Central memory CD8-positive, alpha-beta T cell (primary cell): ENCODE results near the gene ZCCHC7.
"Not testable (repeated sequence)": the region's sequence is repeated elsewhere in the genome, so short reads cannot be mapped to it uniquely, and the experiment has no call there.

Experiments used
- ATAC-seq: fragments of 150-1000 bp; cut with Tn5 transposase; replicated peaks from 2 replicates; pipeline ENCODE4 v1.10.0; 2022; ENCODE audit warnings: mild to moderate bottlenecking, moderate FRiP score, moderate number of reproducible peaks; ENCODE audit not compliant: poor library complexity, severe bottlenecking; ENCODE audit errors: extremely low read depth
- DNase-seq, 2 donors: peaks; one replicate each; pipeline ENCODE4 v3.0.0; 2021; ENCODE audit warnings: low spot score in 2 of 2
- H3K27ac Mint-ChIP-seq: one replicate; pipeline ENCODE4 v1.8.0; 2022; ENCODE audit warnings: low read depth, mild to moderate bottlenecking, moderate library complexity, mixed read lengths
- H3K27me3 Mint-ChIP-seq: one replicate; pipeline ENCODE4 v1.8.0; 2022; ENCODE audit warnings: mixed read lengths
- H3K36me3 Mint-ChIP-seq: one replicate; pipeline ENCODE4 v1.8.0; 2022; ENCODE audit warnings: mild to moderate bottlenecking, moderate library complexity, mixed read lengths; ENCODE audit not compliant: insufficient read depth
- H3K4me1 Mint-ChIP-seq: one replicate; pipeline ENCODE4 v1.8.0; 2022; ENCODE audit warnings: mixed read lengths
- H3K4me3 Mint-ChIP-seq: one replicate; pipeline ENCODE4 v1.8.0; 2022; ENCODE audit warnings: mild to moderate bottlenecking, moderate library complexity, mixed read lengths
- H3K9me3 Mint-ChIP-seq: one replicate; pipeline ENCODE4 v1.8.0; 2022; ENCODE audit warnings: mixed read lengths

Gene ZCCHC7

DNA sequence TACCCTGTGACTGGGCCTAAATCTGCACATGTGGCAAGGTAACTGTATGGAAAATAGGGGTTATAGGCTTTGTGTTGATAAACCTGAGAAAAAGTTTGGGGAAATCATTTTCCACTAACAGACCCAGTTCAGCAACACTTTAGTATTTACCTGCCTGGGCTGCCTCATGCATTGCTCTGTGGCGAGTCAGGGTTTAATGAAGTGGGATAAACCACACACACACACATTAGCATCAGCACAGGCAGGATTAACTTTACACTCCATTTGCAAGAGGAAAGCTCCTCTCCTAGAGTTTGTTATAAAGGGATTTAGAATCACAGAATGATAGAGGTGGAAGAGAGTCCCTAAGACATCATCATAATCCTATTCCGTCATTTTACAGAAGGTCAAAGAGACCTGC, 20.0 kb upstream of the ZCCHC7 start:
- Mint-ChIP-seq H3K36me3 (no peaks in the 10 kb centered on the region), H3K27me3 (peaks cover 27% of the 10 kb centered on the region), H3K27ac (no peak overlapping the region), H3K9me3 (no peaks in the 10 kb centered on the region), H3K4me1 (no peaks in the 10 kb centered on the region), H3K4me3 (no peak overlapping the region)
- no peak for ATAC-seq
- no peak for DNase-seq

DNA sequence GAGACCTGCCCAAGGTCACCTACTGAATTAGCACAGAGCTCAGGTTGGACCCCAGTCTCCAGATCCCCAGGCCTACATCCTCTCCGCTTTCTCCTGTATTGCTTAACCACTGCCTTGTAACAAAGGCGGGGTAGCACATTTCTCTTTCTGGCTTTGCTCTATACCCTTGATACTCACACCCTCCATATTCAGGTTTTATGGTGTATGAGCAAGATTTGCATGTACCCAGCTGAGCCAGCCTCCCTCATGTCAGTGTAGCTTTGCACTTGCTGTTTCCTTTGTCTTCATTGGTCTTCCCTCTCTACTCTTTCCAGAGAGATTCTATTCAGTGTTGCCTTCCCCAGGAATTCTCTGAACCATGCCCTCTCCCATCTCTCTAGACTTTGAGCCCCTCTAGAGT, 19.6 kb upstream of the ZCCHC7 start:
- H3K4me3 Mint-ChIP-seq: no peak overlapping the region
- no peaks in the 10 kb centered on the region for H3K36me3 Mint-ChIP-seq
- H3K4me1 Mint-ChIP-seq: no peaks in the 10 kb centered on the region
- no peaks in the 10 kb centered on the region for H3K9me3 Mint-ChIP-seq
- DNase-seq: no peak
- H3K27ac Mint-ChIP-seq: no peak overlapping the region
- no peak for ATAC-seq
- H3K27me3 Mint-ChIP-seq: peaks cover 27% of the 10 kb centered on the region

DNA sequence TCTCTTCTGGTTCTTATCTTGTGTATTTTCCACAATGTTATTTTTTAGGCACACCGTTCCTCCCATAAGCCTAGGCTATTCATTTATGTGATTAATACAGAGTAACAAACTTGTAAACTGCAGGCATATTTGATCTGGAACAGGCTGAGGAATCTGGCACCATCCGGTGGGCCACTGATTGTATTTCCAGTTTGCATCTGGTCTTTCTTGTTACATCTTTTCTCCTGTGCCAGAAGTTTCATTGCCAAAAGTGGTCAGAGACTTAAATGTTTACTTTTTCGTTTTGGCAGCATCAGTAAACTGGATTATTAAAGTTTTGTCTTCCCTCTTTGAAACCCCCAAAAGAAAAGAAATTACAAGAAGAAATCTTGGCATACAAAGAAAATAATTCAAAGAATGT, 17.9 kb upstream of the ZCCHC7 start:
- Mint-ChIP-seq H3K36me3 (no peaks in the 10 kb centered on the region), H3K27me3 (peaks cover 32% of the 10 kb centered on the region), H3K27ac (no peak overlapping the region), H3K9me3 (no peaks in the 10 kb centered on the region), H3K4me1 (peaks cover 10% of the 10 kb centered on the region), H3K4me3 (no peak overlapping the region)
- ATAC-seq (no peak), DNase-seq (no peak)

DNA sequence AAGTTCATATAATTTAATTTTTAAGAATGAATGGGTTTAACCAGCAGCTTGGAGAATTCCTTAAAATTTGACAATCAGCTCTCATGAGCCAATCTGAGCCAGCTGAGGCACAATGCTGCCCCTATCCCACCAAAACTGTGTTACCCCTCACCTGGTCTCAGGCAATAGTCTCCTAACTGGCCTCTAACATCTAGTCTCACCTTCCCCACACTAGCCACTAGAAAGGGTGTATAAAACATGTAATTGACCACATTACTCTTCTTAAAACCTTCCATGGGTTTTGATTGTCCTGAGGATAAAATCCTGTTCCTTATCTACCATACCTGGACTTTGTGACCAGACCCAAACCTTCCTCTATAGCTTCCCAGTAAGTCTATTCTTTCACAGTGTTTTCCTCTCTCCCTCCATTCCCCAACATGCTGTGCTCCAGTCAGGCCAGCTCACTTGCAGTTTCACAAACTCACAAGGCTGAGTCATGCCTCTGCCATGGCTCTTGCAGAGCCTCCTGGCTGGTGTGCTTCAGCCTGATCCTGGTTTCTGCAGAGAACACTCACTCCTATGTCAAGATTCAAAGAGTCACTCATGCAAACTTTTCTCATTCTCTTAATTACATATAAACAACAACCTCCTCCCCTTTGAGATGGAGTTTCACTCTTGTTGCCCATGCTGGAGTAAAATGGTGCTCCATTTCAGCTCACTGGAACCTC, 16.0 kb upstream of the ZCCHC7 start:
- peaks cover 46% of the 10 kb centered on the region for H3K27me3 Mint-ChIP-seq
- H3K9me3 Mint-ChIP-seq: no peaks in the 10 kb centered on the region
- H3K4me3 Mint-ChIP-seq: no peak overlapping the region
- H3K4me1 Mint-ChIP-seq: peaks cover 17% of the 10 kb centered on the region
- H3K36me3 Mint-ChIP-seq: no peaks in the 10 kb centered on the region
- no peak overlapping the region for H3K27ac Mint-ChIP-seq
- DNase-seq: no peak
- ATAC-seq: no peak

DNA sequence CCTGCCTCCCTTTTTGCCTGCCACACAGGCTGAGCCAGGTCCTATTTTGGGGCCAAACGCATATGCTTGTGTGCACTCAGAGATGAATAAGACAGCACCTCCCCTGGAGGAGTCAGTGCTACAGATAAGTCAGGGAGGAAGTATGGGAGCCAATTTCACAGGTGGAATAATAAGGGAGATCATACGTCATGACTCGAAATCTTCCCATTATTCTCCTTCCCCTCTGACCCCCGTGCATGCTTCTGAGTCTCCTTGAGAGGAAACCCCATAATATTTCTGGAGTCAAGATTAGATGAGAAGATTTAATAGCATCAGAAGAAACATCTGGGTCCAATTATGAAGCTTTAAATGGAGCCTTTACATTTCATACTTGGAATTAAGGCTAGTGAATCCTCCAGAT, 15.1 kb upstream of the ZCCHC7 start:
- Mint-ChIP-seq H3K9me3 (no peaks in the 10 kb centered on the region), H3K27ac (no peak overlapping the region), H3K4me3 (no peak overlapping the region), H3K36me3 (no peaks in the 10 kb centered on the region), H3K4me1 (peaks cover 17% of the 10 kb centered on the region), H3K27me3 (peaks cover 47% of the 10 kb centered on the region)
- ATAC-seq: no peak
- DNase-seq: no peak

DNA sequence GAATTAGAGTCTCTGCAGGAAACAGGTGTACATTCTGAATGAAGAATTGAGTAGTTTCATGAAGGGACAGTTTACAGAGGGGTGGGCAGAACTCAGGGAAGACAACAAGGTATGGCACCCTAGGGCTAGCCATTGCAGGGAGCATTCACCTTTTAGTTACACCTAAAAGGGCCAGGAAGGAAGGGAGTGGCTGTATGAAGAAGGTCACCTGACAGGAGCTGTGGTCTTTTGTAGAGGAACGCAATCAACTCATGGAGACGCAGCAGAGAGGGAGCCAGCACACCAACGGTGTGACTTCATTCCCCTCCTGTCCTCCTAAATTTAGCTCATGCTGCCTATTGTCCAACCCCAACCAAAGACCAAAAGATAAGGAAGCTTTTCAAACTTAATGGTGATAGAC, 12.7 kb upstream of the ZCCHC7 start:
- H3K4me3 Mint-ChIP-seq: peak overlapping the region; percentile 4
- H3K4me1 Mint-ChIP-seq: peaks cover 17% of the 10 kb centered on the region
- no peaks in the 10 kb centered on the region for H3K9me3 Mint-ChIP-seq
- no peak overlapping the region for H3K27ac Mint-ChIP-seq
- H3K36me3 Mint-ChIP-seq: no peaks in the 10 kb centered on the region
- DNase-seq (no peak), ATAC-seq (no peak)
- peaks cover 44% of the 10 kb centered on the region for H3K27me3 Mint-ChIP-seq

DNA sequence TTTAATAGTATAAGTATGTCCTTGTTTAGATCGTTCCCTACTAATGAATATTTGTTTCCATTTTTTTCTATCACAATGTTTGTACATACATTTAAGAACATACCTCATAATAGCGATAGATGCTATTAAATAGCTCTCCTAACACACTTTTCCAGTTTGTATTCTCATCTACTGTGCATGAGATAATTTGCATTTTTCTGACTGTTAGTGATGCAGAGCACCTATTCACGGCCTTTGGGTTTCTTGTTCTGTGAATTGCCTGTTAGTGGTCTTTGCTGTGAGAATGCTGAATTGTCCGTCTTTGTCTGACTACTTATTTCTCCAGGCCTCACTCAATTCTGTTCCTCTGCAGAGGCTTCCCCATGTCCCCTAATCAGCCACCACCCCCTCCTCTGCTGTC, 5.9 kb upstream of the ZCCHC7 start:
- H3K27ac Mint-ChIP-seq, H3K4me1 Mint-ChIP-seq, H3K27me3 Mint-ChIP-seq, H3K9me3 Mint-ChIP-seq, H3K4me3 Mint-ChIP-seq, H3K36me3 Mint-ChIP-seq, DNase-seq, ATAC-seq: not testable (repeated sequence)

DNA sequence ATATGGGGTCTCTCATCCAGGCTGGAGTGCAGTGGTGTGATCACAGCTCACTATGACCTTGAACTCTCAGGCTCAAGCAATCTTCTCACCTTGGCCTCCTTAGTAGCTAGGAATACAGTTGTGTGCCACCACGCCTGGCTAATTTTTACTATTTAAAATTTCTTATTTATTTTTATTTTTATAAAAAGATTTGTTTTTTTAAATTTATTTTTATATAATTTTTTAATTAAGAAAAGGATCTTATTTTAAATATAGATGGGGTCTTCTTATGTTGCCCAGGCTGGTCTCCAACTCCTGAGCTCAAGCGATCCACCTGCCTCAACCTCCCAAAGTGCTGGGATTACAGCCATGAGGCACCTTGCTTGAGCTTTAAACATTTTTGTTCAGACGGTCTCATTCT, 2.4 kb upstream of the ZCCHC7 start:
- DNase-seq: no peak
- Mint-ChIP-seq H3K9me3 (no peaks in the 10 kb centered on the region), H3K36me3 (peaks cover 16% of the 10 kb centered on the region), H3K27ac (no peak overlapping the region), H3K27me3 (peaks cover 5% of the 10 kb centered on the region), H3K4me1 (peaks cover 21% of the 10 kb centered on the region), H3K4me3 (no peak overlapping the region)
- no peak for ATAC-seq

DNA sequence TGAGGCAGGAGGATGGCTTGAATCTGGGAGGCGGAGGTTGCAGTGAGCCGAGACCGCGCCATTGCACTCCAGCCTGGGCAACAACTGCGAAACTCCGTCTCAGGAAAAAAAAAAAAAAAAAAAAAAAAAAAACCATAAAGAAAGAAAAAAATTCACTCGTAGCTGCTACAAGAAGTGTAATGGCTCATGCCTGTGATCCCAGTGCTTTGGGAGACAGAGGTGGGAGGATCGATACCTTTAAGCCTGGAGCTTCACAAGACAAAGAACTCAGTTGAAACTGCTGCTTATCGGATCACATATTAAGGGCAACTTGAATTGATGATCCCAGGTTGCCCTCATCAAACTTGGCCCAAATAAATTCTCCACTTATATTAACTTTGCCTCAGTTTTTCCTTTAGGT, 1.0 kb upstream of the ZCCHC7 start:
- no peak overlapping the region for H3K4me3 Mint-ChIP-seq
- no peak for ATAC-seq
- peak overlapping the region; percentile 94 for H3K27ac Mint-ChIP-seq

DNA sequence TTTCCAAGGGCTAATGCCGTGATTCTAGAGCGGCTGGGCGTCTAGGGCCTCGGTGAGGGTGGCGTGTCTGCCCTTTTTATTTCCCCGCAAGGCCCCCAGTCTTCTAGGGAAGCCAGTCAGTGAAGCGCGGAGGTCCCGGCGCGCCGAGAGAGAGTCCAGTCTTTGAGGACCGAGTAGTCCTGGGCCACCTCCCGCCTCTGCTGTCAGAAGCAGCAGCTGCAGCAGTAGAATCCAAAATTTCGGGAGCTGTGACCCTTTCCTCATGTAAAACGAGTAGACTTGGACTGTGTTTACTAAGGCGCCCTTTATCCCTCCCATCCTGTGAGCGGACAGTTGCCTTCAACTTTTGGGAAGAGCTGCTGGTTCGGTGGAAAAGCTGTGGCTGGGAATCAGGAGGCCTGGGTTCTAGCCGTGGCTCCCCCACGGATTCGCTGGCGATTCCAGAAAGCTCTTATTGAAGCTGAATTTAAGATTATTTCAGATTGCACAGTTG, 515 bp downstream of the ZCCHC7 start:
- Mint-ChIP-seq H3K4me3 (peak overlapping the region; percentile 85), H3K4me1 (peaks cover 21% of the 10 kb centered on the region)
- H3K9me3 Mint-ChIP-seq: not testable (repeated sequence)

More for the DNA sequence above, 1.0 kb upstream of the ZCCHC7 start:
- Mint-ChIP-seq H3K36me3 (peaks cover 16% of the 10 kb centered on the region), H3K4me1 (peaks cover 21% of the 10 kb centered on the region), H3K9me3 (no peaks in the 10 kb centered on the region), H3K27me3 (no peaks in the 10 kb centered on the region)
- DNase-seq: no peak

DNA sequence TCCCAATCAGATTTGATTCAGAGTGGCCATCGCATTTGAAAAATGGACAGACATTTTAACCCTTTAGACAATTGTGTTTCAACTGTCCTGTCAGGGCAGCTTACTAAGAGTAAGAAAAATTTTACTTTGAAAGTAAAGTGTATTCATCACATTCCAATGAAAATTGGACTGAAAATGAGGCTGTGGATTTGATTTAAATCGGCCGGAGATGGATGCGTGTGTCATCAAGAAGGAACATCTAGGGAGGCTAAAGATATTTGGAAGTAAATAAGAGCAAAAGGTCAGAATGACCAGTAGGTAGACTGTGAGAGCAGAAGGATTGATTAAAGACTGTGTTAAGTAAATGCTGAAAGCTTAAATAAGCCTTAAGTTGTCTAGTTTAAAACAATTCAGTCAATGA, 1.5 kb downstream of the ZCCHC7 start:
- Mint-ChIP-seq H3K9me3 (no peaks in the 10 kb centered on the region), H3K4me3 (peak overlapping the region; percentile 85), H3K36me3 (peaks cover 16% of the 10 kb centered on the region), H3K4me1 (peaks cover 21% of the 10 kb centered on the region), H3K27me3 (no peaks in the 10 kb centered on the region), H3K27ac (peak overlapping the region; percentile 94)
- DNase-seq (no peak), ATAC-seq (no peak)

More for the DNA sequence above, 515 bp downstream of the ZCCHC7 start:
- DNase-seq, H3K27me3 Mint-ChIP-seq: not testable (repeated sequence)
- H3K27ac Mint-ChIP-seq: peak overlapping the region; percentile 94
- ATAC-seq: peak; percentile 21
- H3K36me3 Mint-ChIP-seq: peaks cover 16% of the 10 kb centered on the region

DNA sequence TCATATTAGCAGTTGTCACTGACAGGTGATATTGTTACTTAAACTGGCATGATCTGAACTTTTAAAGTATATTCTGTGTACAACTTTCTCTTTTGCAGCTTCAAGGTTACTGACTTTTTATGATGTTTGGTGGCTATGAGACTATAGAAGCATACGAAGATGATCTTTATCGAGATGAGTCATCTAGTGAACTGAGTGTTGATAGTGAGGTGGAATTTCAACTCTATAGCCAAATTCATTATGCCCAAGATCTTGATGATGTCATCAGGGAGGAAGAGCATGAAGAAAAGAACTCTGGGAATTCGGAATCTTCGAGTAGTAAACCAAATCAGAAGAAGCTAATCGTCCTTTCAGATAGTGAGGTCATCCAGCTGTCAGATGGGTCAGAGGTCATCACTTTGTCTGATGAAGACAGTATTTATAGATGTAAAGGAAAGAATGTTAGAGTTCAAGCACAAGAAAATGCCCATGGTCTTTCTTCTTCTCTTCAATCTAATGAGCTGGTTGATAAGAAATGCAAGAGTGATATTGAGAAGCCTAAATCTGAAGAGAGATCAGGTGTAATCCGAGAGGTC, 5.9 kb downstream of the ZCCHC7 start:
- peaks cover 10% of the 10 kb centered on the region for H3K36me3 Mint-ChIP-seq
- no peaks in the 10 kb centered on the region for H3K9me3 Mint-ChIP-seq
- peaks cover 16% of the 10 kb centered on the region for H3K4me1 Mint-ChIP-seq
- H3K27me3 Mint-ChIP-seq: no peaks in the 10 kb centered on the region
- H3K27ac Mint-ChIP-seq: no peak overlapping the region
- no peak overlapping the region for H3K4me3 Mint-ChIP-seq
- no peak for DNase-seq
- ATAC-seq: no peak

DNA sequence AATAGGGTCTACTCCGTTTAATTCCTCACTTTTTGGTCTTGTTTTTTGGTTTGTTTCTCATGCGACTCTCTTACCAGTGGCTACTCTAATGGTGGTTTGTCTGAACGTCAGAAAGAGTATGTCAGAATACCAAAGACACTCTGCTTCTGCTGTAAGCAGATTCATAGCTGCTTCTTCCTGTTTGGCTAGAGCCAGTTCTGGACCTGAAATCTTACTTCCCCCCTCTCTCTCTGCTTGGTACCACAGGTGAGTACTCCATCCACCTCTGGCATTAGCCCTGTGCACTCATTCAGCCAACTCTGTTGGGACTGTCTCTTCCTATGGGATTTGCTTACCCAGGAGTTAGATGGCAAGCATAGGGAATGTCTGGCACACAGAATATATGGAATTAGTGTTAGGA, 6.6 kb downstream of the ZCCHC7 start:
- no peaks in the 10 kb centered on the region for H3K27me3 Mint-ChIP-seq
- no peak overlapping the region for H3K27ac Mint-ChIP-seq
- ATAC-seq (no peak), DNase-seq (no peak)
- H3K4me1 Mint-ChIP-seq: peaks cover 14% of the 10 kb centered on the region
- H3K9me3 Mint-ChIP-seq: no peaks in the 10 kb centered on the region
- no peak overlapping the region for H3K4me3 Mint-ChIP-seq
- H3K36me3 Mint-ChIP-seq: peaks cover 12% of the 10 kb centered on the region
